IMR-90 (cell line): Measurements from ENCODE around the gene B3GNT5. TPM values are rescaled to one million over a fixed set of nuclear protein-coding genes. Genes with fewer than 3 reads are reported as not detected.

Experiments
- ATAC-seq: fragments of 200-7000 bp; cut with Tn5 transposase; 2 replicates; pipeline ENCODE4 v1.9.1; 2020; ENCODE audit warnings: low read depth, mild to moderate bottlenecking, moderate library complexity
- BruUV-seq: library from RNA; stranded (reverse); fragments of 400-500 nt; replicated peaks from 2 replicates; lab custom pipeline; 2021; lab: Mats Ljungman, UMichigan
- CTCF ChIA-PET: fragments of 300-600 bp; formaldehyde crosslinking; extraction: SDS; loops from one replicate; lab custom pipeline; 2021; ENCODE audit warnings: antibody characterized with exemption; lab: Yijun Ruan, JAX
- POLR2A ChIA-PET: fragments of 300-600 bp; sonication (Branson Sonifier 250); formaldehyde crosslinking; loops from one replicate; lab custom pipeline; 2022; ENCODE audit warnings: antibody characterized with exemption; ENCODE audit not compliant: unreplicated experiment; lab: Charles Lee
- DNase-seq: peaks from one replicate; pipeline ENCODE4 v3.0.0; 2013
- H2AFZ ChIP-seq: replicated peaks from 2 replicates; pipeline ENCODE3; 2013; ENCODE audit warnings: low read length, mild to moderate bottlenecking; ENCODE audit not compliant: poor library complexity
- H2AK5ac ChIP-seq: 2 replicates; pipeline ENCODE4 v1.6.1; 2013; ENCODE audit warnings: low read depth, low read length, inconsistent platforms
- H2AK9ac ChIP-seq: replicated peaks from 2 replicates; pipeline ENCODE3; 2013; ENCODE audit warnings: mild to moderate bottlenecking, low read depth, low read length, moderate library complexity; ENCODE audit not compliant: poor library complexity
- H2BK120ac ChIP-seq: 2 replicates; pipeline ENCODE4 v1.6.1; 2013; ENCODE audit warnings: low read depth, low read length, inconsistent platforms
- H2BK15ac ChIP-seq: 3 replicates; pipeline ENCODE4 v1.6.1; 2013; ENCODE audit warnings: low read depth, low read length, inconsistent platforms
- H2BK20ac ChIP-seq: 2 replicates; pipeline ENCODE4 v1.6.1; 2013; ENCODE audit warnings: low read depth, mild to moderate bottlenecking, inconsistent platforms, low read length, moderate library complexity
- H2BK5ac ChIP-seq: 2 replicates; pipeline ENCODE4 v1.6.1; 2013; ENCODE audit warnings: mild to moderate bottlenecking, low read depth, low read length, inconsistent platforms; ENCODE audit not compliant: poor library complexity, severe bottlenecking
- H3K14ac ChIP-seq: replicated peaks from 2 replicates; pipeline ENCODE4 v1.6.1; 2013; ENCODE audit warnings: low read depth, low read length, inconsistent platforms
- H3K18ac ChIP-seq: 2 replicates; pipeline ENCODE4 v1.6.1; 2013; ENCODE audit warnings: low read depth, low read length, control low read depth
- H3K23ac ChIP-seq: 2 replicates; pipeline ENCODE4 v1.6.1; 2013; ENCODE audit warnings: low read depth, low read length, inconsistent platforms
- H3K27ac ChIP-seq: 2 replicates; pipeline ENCODE4 v1.5.1; 2013; ENCODE audit warnings: mild to moderate bottlenecking, control low read depth, low read length; ENCODE audit not compliant: insufficient read depth
- H3K27me3 ChIP-seq: 2 replicates; pipeline ENCODE4 v1.6.1; 2013; ENCODE audit warnings: low read length; ENCODE audit not compliant: control insufficient read depth, insufficient read depth
- H3K36me3 ChIP-seq: 2 replicates; pipeline ENCODE4 v1.6.1; 2013; ENCODE audit warnings: low read length, mixed read lengths; ENCODE audit not compliant: control insufficient read depth, insufficient read depth
- H3K4ac ChIP-seq: 2 replicates; pipeline ENCODE4 v1.6.1; 2013; ENCODE audit warnings: low read depth, low read length, inconsistent platforms
- H3K4me1 ChIP-seq: 2 replicates; pipeline ENCODE4 v1.6.1; 2013; ENCODE audit warnings: low read length, mixed read lengths; ENCODE audit not compliant: control insufficient read depth, insufficient read depth
- H3K4me2 ChIP-seq: 2 replicates; pipeline ENCODE4 v1.6.1; 2013; ENCODE audit warnings: low read depth, mild to moderate bottlenecking, control low read depth, low read length, moderate library complexity
- H3K4me3 ChIP-seq: 2 replicates; pipeline ENCODE4 v1.5.1; 2013; ENCODE audit warnings: low read depth, mild to moderate bottlenecking, control low read depth, low read length, moderate library complexity; ENCODE audit not compliant: insufficient read depth
- H3K56ac ChIP-seq: 2 replicates; pipeline ENCODE4 v1.6.1; 2013; ENCODE audit warnings: low read length, inconsistent platforms; ENCODE audit not compliant: insufficient read depth; ENCODE audit errors: extremely low read depth
- H3K79me1 ChIP-seq, 2 experiments: 2 replicates each; pipeline ENCODE4 v1.6.1; 2013; ENCODE audit warnings: low read length in 2 of 2, inconsistent platforms in 1 of 2, low read depth in 1 of 2
- H3K9ac ChIP-seq: 2 replicates; pipeline ENCODE4 v1.6.1; 2013; ENCODE audit warnings: low read depth, low read length, control low read depth
- H3K9me1 ChIP-seq: 2 replicates; pipeline ENCODE4 v1.6.1; 2013; ENCODE audit warnings: low read length, inconsistent platforms; ENCODE audit not compliant: insufficient read depth
- H3K9me3 ChIP-seq: 2 replicates; pipeline ENCODE4 v1.6.1; 2013; ENCODE audit warnings: low read length; ENCODE audit not compliant: control insufficient read depth, insufficient read depth
- H4K20me1 ChIP-seq: 2 replicates; pipeline ENCODE4 v1.6.1; 2013; ENCODE audit warnings: low read length, inconsistent platforms; ENCODE audit not compliant: insufficient read depth
- H4K5ac ChIP-seq: 2 replicates; pipeline ENCODE4 v1.6.1; 2013; ENCODE audit warnings: mild to moderate bottlenecking, low read depth, low read length, control low read depth
- H4K8ac ChIP-seq, 2 experiments: 2 replicates each; pipeline ENCODE4 v1.6.1; 2013; ENCODE audit warnings: low read depth in 2 of 2, low read length in 2 of 2, control low read depth in 1 of 2, inconsistent platforms in 1 of 2
- H4K91ac ChIP-seq: 2 replicates; pipeline ENCODE4 v1.6.1; 2013; ENCODE audit warnings: low read depth, low read length, inconsistent platforms; ENCODE audit not compliant: insufficient read depth
- BHLHE40 ChIP-seq: fragments of 150-350 bp; IDR thresholded peaks from 2 replicates; pipeline ENCODE4 v1.6.1; 2016; ENCODE audit warnings: mild to moderate bottlenecking, low read depth, low read length
- CEBPB ChIP-seq: IDR thresholded peaks from 2 replicates; pipeline ENCODE4 v1.6.1; 2012; ENCODE audit warnings: low read depth, low read length, improper control_type of control experiment
- CHD1 ChIP-seq: IDR thresholded peaks from 2 replicates; pipeline ENCODE4 v1.6.1; 2012; ENCODE audit warnings: low read depth, low read length, improper control_type of control experiment
- CTCF ChIP-seq: conservative IDR thresholded peaks from 2 replicates; pipeline ENCODE4 v1.5.1; 2012; ENCODE audit warnings: mild to moderate bottlenecking, low read depth, low read length, improper control_type of control experiment
- FOS ChIP-seq: fragments of 150-350 bp; IDR thresholded peaks from 2 replicates; pipeline ENCODE4 v1.6.1; 2016; ENCODE audit warnings: low read depth, low read length
- MAFK ChIP-seq: IDR thresholded peaks from 2 replicates; pipeline ENCODE4 v1.6.1; 2012; ENCODE audit warnings: low read depth, low read length, improper control_type of control experiment
- MAZ ChIP-seq: IDR thresholded peaks from 2 replicates; pipeline ENCODE4 v1.6.1; 2012; ENCODE audit warnings: low read depth, mild to moderate bottlenecking, low read length, improper control_type of control experiment, moderate library complexity, borderline replicate concordance
- MXI1 ChIP-seq: IDR thresholded peaks from 2 replicates; pipeline ENCODE4 v1.6.1; 2012; ENCODE audit warnings: low read depth, mild to moderate bottlenecking, low read length, moderate library complexity, borderline replicate concordance
- NFE2L2 ChIP-seq: fragments of 150-350 bp; IDR thresholded peaks from 2 replicates; pipeline ENCODE4 v1.6.1; 2016; ENCODE audit warnings: low read depth, mild to moderate bottlenecking, low read length
- POLR2A ChIP-seq: IDR thresholded peaks from 2 replicates; pipeline ENCODE4 v1.6.1; 2012; ENCODE audit warnings: mild to moderate bottlenecking, low read depth, low read length
- RAD21 ChIP-seq: IDR thresholded peaks from 2 replicates; pipeline ENCODE4 v1.6.1; 2012; ENCODE audit warnings: low read length, improper control_type of control experiment
- RCOR1 ChIP-seq: IDR thresholded peaks from 2 replicates; pipeline ENCODE4 v1.6.1; 2012; ENCODE audit warnings: mild to moderate bottlenecking, low read length, improper control_type of control experiment; ENCODE audit not compliant: insufficient replicate concordance
- RFX5 ChIP-seq: IDR thresholded peaks from 2 replicates; pipeline ENCODE4 v1.8.0; 2012; ENCODE audit warnings: low read depth, mild to moderate bottlenecking, low read length, moderate library complexity
- SMC3 ChIP-seq: fragments of 150-350 bp; IDR thresholded peaks from 2 replicates; pipeline ENCODE4 v1.6.1; 2016; ENCODE audit warnings: low read depth, mild to moderate bottlenecking, antibody characterized with exemption, low read length, moderate library complexity
- USF2 ChIP-seq: fragments of 150-350 bp; IDR thresholded peaks from 2 replicates; pipeline ENCODE4 v1.6.1; 2017; ENCODE audit warnings: mild to moderate bottlenecking, antibody characterized with exemption, low read length, low read depth
- WGBS, 2 experiments: methylation state at CpG; one replicate each; pipeline versions ENCODE4 v1.1.5 to v1.1.7; 2013; ENCODE audit warnings: missing lambda C conversion rate in 2 of 2; ENCODE audit not compliant: insufficient read length in 1 of 2; ENCODE audit errors: extremely low coverage in 2 of 2; 5-methylcytosine and 5-hydroxymethylcytosine counted together
- dilution Hi-C: fragments of 300-500 bp; cut with HindIII; formaldehyde crosslinking; loops from one replicate; pipeline ENCODE4 v1.14.3; 2018; ENCODE audit warnings: low sequenced_read_pairs; ENCODE audit not compliant: unreplicated experiment
- in situ Hi-C: fragments of 300-500 bp; cut with MboI; formaldehyde crosslinking; loops from 3 replicates; pipeline ENCODE4 v1.14.3; 2019; ENCODE audit warnings: low sequenced_read_pairs, inconsistent platforms, mixed read lengths
- intact Hi-C: fragments of 100-400 bp; cut with micrococcal nuclease; formaldehyde crosslinking; loops from 2 replicates; pipeline ENCODE4 v1.10.0; 2022
- polyA plus RNA-seq, 3 experiments: library from polyadenylated mRNA; depleted of rRNA; stranded (reverse); fragments of >200 nt; gene quantifications; 2 replicates each; pipeline ENCODE4 v1.2.3, GENCODE V29; 2012; ENCODE audit warnings: low replicate concordance in 1 of 3
- total RNA-seq: library from RNA; depleted of rRNA; stranded (reverse); fragments of >200 nt; gene quantifications from 2 replicates; pipeline ENCODE4 v1.2.3, GENCODE V29; 2012
- TF ChIP-seq, protein P1 (sequence below): fragments of 150-350 bp; IDR thresholded peaks from 2 replicates; pipeline ENCODE4 v1.6.1; 2016; ENCODE audit warnings: low read depth, mild to moderate bottlenecking, low read length, moderate library complexity, borderline replicate concordance

The B3GNT5 gene
- total and polyA plus RNA-seq, 2 of the 4 experiments (the other 2 are of a cell fraction): 1.6 to 3.4 TPM

DNA sequence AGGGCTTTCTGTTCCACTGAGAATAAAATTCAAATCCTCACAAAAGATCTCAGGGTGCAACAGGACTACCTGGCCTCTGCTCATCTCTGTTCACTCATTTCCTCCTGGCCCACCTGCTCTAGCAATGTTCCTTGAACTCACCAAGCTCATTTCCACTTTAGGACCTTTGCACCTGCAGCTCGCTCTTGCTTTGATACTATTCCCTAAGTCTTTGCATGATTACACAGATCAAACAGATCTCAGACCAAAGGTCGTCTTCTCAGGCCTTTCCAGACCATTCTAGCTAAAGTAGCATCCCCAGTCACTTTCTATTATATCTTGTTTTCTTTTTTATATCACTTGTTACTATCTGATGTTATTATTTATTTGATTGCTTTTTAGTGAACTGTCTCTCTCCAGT, 54.7 kb downstream of the B3GNT5 start:
- WGBS, 2 experiments: 100% methylated on average over 1 of the region's 2 CpGs; no CpG with 5 or more reads in 1 of the 2 experiments
- intact Hi-C loops (no loop called here), in situ Hi-C loops (no loop called here), dilution Hi-C loops (no loop called here)
- DNase-seq (no peak), ATAC-seq (no peak)
- H2BK15ac ChIP-seq: no peak overlapping the region
- H2AK9ac ChIP-seq: no peak overlapping the region
- H3K23ac ChIP-seq: no peak overlapping the region
- H2BK5ac ChIP-seq: no peak overlapping the region
- H3K27me3 ChIP-seq: peaks cover 27% of the 10 kb centered on the region
- H3K27ac ChIP-seq: no peak overlapping the region
- no peak overlapping the region for H4K91ac ChIP-seq
- H3K9ac ChIP-seq: no peak overlapping the region
- H4K20me1 ChIP-seq: no peaks in the 10 kb centered on the region
- H3K4me3 ChIP-seq: no peak overlapping the region
- H2AFZ ChIP-seq: no peak overlapping the region
- H3K9me3 ChIP-seq: no peaks in the 10 kb centered on the region
- no peak overlapping the region for H3K18ac ChIP-seq
- no peak overlapping the region for H3K4me2 ChIP-seq
- no peak overlapping the region for H4K5ac ChIP-seq
- no peak overlapping the region for H3K56ac ChIP-seq
- peaks cover 2% of the 10 kb centered on the region; the same call in 1 of the 2 replicates for H3K4me1 ChIP-seq
- TF ChIP-seq MAZ (no peak), BHLHE40 (no peak), NFE2L2 (no peak), CTCF (no peak), CHD1 (no peak), POLR2A (no peak), FOS (no peak), MAFK (no peak), CEBPB (no peak), RAD21 (no peak), USF2 (no peak), RCOR1 (no peak), MXI1 (no peak), SMC3 (no peak), RFX5 (no peak)
- TF ChIP-seq, protein P1, sequence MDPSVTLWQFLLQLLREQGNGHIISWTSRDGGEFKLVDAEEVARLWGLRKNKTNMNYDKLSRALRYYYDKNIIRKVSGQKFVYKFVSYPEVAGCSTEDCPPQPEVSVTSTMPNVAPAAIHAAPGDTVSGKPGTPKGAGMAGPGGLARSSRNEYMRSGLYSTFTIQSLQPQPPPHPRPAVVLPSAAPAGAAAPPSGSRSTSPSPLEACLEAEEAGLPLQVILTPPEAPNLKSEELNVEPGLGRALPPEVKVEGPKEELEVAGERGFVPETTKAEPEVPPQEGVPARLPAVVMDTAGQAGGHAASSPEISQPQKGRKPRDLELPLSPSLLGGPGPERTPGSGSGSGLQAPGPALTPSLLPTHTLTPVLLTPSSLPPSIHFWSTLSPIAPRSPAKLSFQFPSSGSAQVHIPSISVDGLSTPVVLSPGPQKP: no peak
- H2AK5ac ChIP-seq: no peak overlapping the region
- H3K14ac ChIP-seq: no peak overlapping the region
- CTCF ChIA-PET: interaction anchor here (0.6 kb wide), 1 partner anchor 539 kb away, joined by 3 read pairs; no protein-coding TSS in a partner anchor
- no peak overlapping the region for H3K4ac ChIP-seq
- peaks cover 2% of the 10 kb centered on the region; the same call in 1 of the 2 replicates for H3K9me1 ChIP-seq
- POLR2A ChIA-PET: no interaction called here
- H3K79me1 ChIP-seq: no peaks in the 10 kb centered on the region
- H3K36me3 ChIP-seq: no peaks in the 10 kb centered on the region
- BruUV-seq: no TSS peak
- H4K8ac ChIP-seq: no peak overlapping the region
- H2BK120ac ChIP-seq: no peak overlapping the region
- no peak overlapping the region for H2BK20ac ChIP-seq
